HEK293 (cell line): ENCODE data around the gene CNST.

ENCODE experiments used
- BCL11A ChIP-seq: fragments of 450-650 bp; formaldehyde crosslinking; IDR thresholded peaks from 2 replicates; pipeline ENCODE4 v1.5.1; 2016; ENCODE audit warnings: low read depth, missing biosample characterization, missing genetic modification characterization
- CTCF ChIP-seq: fragments of 450-650 bp; formaldehyde crosslinking; IDR thresholded peaks from 2 replicates; pipeline ENCODE4 v1.5.1; 2016; ENCODE audit warnings: missing biosample characterization, missing genetic modification characterization
- KLF9 ChIP-seq: fragments of 450-650 bp; formaldehyde crosslinking; IDR thresholded peaks from 2 replicates; pipeline ENCODE4 v1.5.1; 2016; ENCODE audit warnings: missing biosample characterization, missing genetic modification characterization, low read depth
- MEIS1 ChIP-seq: sonication (generic); formaldehyde crosslinking; IDR thresholded peaks from 2 replicates; pipeline ENCODE4 v1.8.1; 2022; ENCODE audit warnings: missing genetic modification reagents, mild to moderate bottlenecking, borderline replicate concordance
- REST ChIP-seq: fragments of 450-650 bp; formaldehyde crosslinking; IDR thresholded peaks from 2 replicates; pipeline ENCODE4 v1.5.1; 2016; ENCODE audit warnings: missing biosample characterization, missing genetic modification characterization
- TRIM28 ChIP-seq: IDR thresholded peaks from 2 replicates; pipeline ENCODE4 v1.6.1; 2011; ENCODE audit warnings: low read length, control low read depth, borderline replicate concordance
- ZBTB17 ChIP-seq: fragments of 450-650 bp; formaldehyde crosslinking; IDR thresholded peaks from 2 replicates; pipeline ENCODE4 v1.5.1; 2016; ENCODE audit warnings: missing biosample characterization, missing genetic modification characterization
- ZBTB49 ChIP-seq: fragments of 450-650 bp; formaldehyde crosslinking; IDR thresholded peaks from 2 replicates; pipeline ENCODE4 v1.5.1; 2016; ENCODE audit warnings: missing biosample characterization, missing genetic modification characterization, low read depth
- ZNF639 ChIP-seq: fragments of 450-650 bp; formaldehyde crosslinking; IDR thresholded peaks from 2 replicates; pipeline ENCODE4 v1.5.1; 2016; ENCODE audit warnings: missing biosample characterization, missing genetic modification characterization
- ZNF701 ChIP-seq: fragments of 450-650 bp; formaldehyde crosslinking; IDR thresholded peaks from 2 replicates; pipeline ENCODE4 v1.5.1; 2016; ENCODE audit warnings: missing biosample characterization, missing genetic modification characterization
- ZSCAN16 ChIP-seq: fragments of 450-650 bp; formaldehyde crosslinking; IDR thresholded peaks from 2 replicates; pipeline ENCODE4 v1.5.1; 2016; ENCODE audit warnings: missing biosample characterization, missing genetic modification characterization

- TF ChIP-seq ZBTB17 (tag by site-specific recombination) (no peak), ZNF639 (no peak), CTCF (no peak), ZBTB49 (no peak), MEIS1 (CRISPR knock-in tag) (no peak), ZSCAN16 (no peak), TRIM28 (no peak), REST (tag by site-specific recombination) (no peak), ZNF701 (no peak), BCL11A (tag by site-specific recombination) (no peak), KLF9 (no peak)
Measured at GRCh38 chr1:246624091-246624490, 57.8 kb downstream of the CNST start.
